ENCODE data around the gene KCNJ6.
"Not testable (repeated sequence)": the region's sequence is repeated elsewhere in the genome, so short reads cannot be mapped to it uniquely, and the experiment has no call there.

The KCNJ6 gene

GRCh38 chr21:37765221-37765900 is 150.9 kb downstream of the KCNJ6 start:
- H3K27ac ChIP-seq (ENCODE audit: low read depth, low read length) = no peak overlapping the region
- no peak overlapping the region for H3K9ac ChIP-seq (ENCODE audit: low read depth in 1 of 2, low read length in 2 of 2)
- no peaks in the 10 kb centered on the region for H3K4me1 ChIP-seq (ENCODE audit: control insufficient read depth in 1 of 2, insufficient read depth in 2 of 2, low read length in 2 of 2)

DNA sequence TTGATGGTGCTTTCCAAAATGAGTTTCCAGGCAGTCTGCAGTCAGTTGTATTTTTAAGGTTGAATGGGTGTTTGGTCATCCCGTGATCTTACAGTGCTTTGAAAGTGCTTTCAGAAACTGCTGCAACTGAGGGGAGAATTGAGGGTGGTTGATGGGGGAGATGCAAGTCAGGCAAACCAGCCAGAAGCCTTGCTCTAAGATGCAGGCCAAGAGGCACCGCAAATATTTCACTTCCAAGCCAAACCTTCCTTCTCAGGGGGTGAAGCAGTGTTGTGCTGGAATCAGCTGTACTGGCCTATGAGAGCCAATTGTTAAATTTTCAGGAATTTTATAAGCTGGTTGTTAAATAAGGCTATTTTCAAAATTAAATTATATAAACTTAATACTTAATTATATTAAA is 151.6 kb downstream of the KCNJ6 start:
- no peaks in the 10 kb centered on the region for H3K27me3 ChIP-seq (ENCODE audit: control insufficient read depth in 1 of 2, insufficient read depth in 2 of 2, low read length in 2 of 2)
- H3K4me1 ChIP-seq (ENCODE audit: control insufficient read depth in 1 of 2, insufficient read depth in 2 of 2, low read length in 2 of 2) = no peaks in the 10 kb centered on the region
- no peak overlapping the region for H3K4me3 ChIP-seq (ENCODE audit: low read depth in 1 of 2, low read length in 2 of 2)
- H3K27ac ChIP-seq (ENCODE audit: low read depth, low read length) = no peak overlapping the region
- H3K36me3 ChIP-seq (ENCODE audit: control insufficient read depth in 1 of 2, insufficient read depth in 2 of 2, low read length in 2 of 2) = no peaks in the 10 kb centered on the region
- H3K9me3 ChIP-seq (ENCODE audit: control insufficient read depth in 1 of 2, low read length in 2 of 2) = no peaks in the 10 kb centered on the region
- no peak overlapping the region for H3K9ac ChIP-seq (ENCODE audit: low read depth in 1 of 2, low read length in 2 of 2)

More at GRCh38 chr21:37765221-37765900, 150.9 kb downstream of the KCNJ6 start:
- H3K27me3 ChIP-seq (ENCODE audit: control insufficient read depth in 1 of 2, insufficient read depth in 2 of 2, low read length in 2 of 2) = no peaks in the 10 kb centered on the region
- H3K4me3 ChIP-seq (ENCODE audit: low read depth in 1 of 2, low read length in 2 of 2) = no peak overlapping the region
- H3K36me3 ChIP-seq (ENCODE audit: control insufficient read depth in 1 of 2, insufficient read depth in 2 of 2, low read length in 2 of 2) = no peaks in the 10 kb centered on the region
- H3K9me3 ChIP-seq (ENCODE audit: control insufficient read depth in 1 of 2, low read length in 2 of 2) = no peaks in the 10 kb centered on the region

DNA sequence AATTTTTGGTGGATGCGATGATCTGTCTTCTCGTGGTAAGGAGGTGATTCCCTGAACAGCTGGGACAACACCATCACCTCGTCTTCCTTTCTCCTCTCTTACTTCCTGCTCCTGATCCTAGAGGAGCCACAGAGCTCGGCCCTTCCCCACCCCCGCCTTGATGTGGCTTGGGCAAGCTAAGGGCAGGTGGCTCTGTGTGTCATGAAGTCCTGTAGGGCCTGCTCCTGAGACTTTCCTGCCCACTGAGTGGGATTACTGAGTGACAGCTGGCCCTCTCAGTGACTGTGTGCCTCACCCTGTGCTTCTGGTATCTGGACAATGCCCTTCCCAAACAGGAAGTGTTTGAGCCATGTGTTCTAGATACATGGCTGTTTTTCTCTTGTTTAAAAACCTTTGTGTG is 153.0 kb downstream of the KCNJ6 start:
- Histone ChIP-seq H3K9me3 (ENCODE audit: control insufficient read depth in 1 of 2, low read length in 2 of 2) (no peaks in the 10 kb centered on the region), H3K36me3 (ENCODE audit: control insufficient read depth in 1 of 2, insufficient read depth in 2 of 2, low read length in 2 of 2) (no peaks in the 10 kb centered on the region), H3K27ac (ENCODE audit: low read depth, low read length) (no peak overlapping the region), H3K9ac (ENCODE audit: low read depth in 1 of 2, low read length in 2 of 2) (no peak overlapping the region), H3K4me3 (ENCODE audit: low read depth in 1 of 2, low read length in 2 of 2) (no peak overlapping the region), H3K4me1 (ENCODE audit: control insufficient read depth in 1 of 2, insufficient read depth in 2 of 2, low read length in 2 of 2) (no peaks in the 10 kb centered on the region), H3K27me3 (ENCODE audit: control insufficient read depth in 1 of 2, insufficient read depth in 2 of 2, low read length in 2 of 2) (no peaks in the 10 kb centered on the region)

DNA sequence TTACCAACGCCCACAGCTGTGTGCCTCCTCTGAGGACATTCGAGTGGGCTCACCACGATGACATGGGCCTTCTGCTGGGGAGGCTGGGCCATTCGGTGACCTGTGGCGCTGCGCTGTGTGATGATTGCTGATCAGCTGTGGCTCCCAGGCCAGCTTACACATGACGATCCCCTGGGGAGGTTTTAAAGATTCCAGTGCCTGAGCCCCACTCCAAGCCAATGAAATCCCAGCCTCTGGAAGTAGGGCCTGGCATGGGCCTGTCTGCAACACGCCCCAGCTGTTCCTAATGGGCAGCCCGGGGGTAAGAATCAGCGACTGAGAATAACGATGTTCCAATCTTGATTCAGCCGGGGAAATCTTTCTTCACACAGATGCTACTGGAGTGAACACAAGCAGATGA is 153.7 kb downstream of the KCNJ6 start:
- Histone ChIP-seq H3K4me1 (ENCODE audit: control insufficient read depth in 1 of 2, insufficient read depth in 2 of 2, low read length in 2 of 2) (no peaks in the 10 kb centered on the region), H3K9ac (ENCODE audit: low read depth in 1 of 2, low read length in 2 of 2) (no peak overlapping the region), H3K36me3 (ENCODE audit: control insufficient read depth in 1 of 2, insufficient read depth in 2 of 2, low read length in 2 of 2) (no peaks in the 10 kb centered on the region), H3K4me3 (ENCODE audit: low read depth in 1 of 2, low read length in 2 of 2) (no peak overlapping the region), H3K9me3 (ENCODE audit: control insufficient read depth in 1 of 2, low read length in 2 of 2) (no peaks in the 10 kb centered on the region), H3K27me3 (ENCODE audit: control insufficient read depth in 1 of 2, insufficient read depth in 2 of 2, low read length in 2 of 2) (no peaks in the 10 kb centered on the region), H3K27ac (ENCODE audit: low read depth, low read length) (no peak overlapping the region)

GRCh38 chr21:37761406-37761805 is 154.9 kb downstream of the KCNJ6 start:
- H3K36me3 ChIP-seq (ENCODE audit: control insufficient read depth in 1 of 2, insufficient read depth in 2 of 2, low read length in 2 of 2); H3K9me3 ChIP-seq (ENCODE audit: control insufficient read depth in 1 of 2, low read length in 2 of 2); H3K27me3 ChIP-seq (ENCODE audit: control insufficient read depth in 1 of 2, insufficient read depth in 2 of 2, low read length in 2 of 2); H3K4me3 ChIP-seq (ENCODE audit: low read depth in 1 of 2, low read length in 2 of 2); H3K4me1 ChIP-seq (ENCODE audit: control insufficient read depth in 1 of 2, insufficient read depth in 2 of 2, low read length in 2 of 2); H3K9ac ChIP-seq (ENCODE audit: low read depth in 1 of 2, low read length in 2 of 2); H3K27ac ChIP-seq (ENCODE audit: low read depth, low read length): not testable (repeated sequence)

- Histone ChIP-seq H3K36me3 (ENCODE audit: control insufficient read depth in 1 of 2, insufficient read depth in 2 of 2, low read length in 2 of 2) (no peaks in the 10 kb centered on the region), H3K4me1 (ENCODE audit: control insufficient read depth in 1 of 2, insufficient read depth in 2 of 2, low read length in 2 of 2) (no peaks in the 10 kb centered on the region), H3K9ac (ENCODE audit: low read depth in 1 of 2, low read length in 2 of 2) (no peak overlapping the region), H3K4me3 (ENCODE audit: low read depth in 1 of 2, low read length in 2 of 2) (no peak overlapping the region), H3K27ac (ENCODE audit: low read depth, low read length) (no peak overlapping the region), H3K9me3 (ENCODE audit: control insufficient read depth in 1 of 2, low read length in 2 of 2) (no peaks in the 10 kb centered on the region), H3K27me3 (ENCODE audit: control insufficient read depth in 1 of 2, insufficient read depth in 2 of 2, low read length in 2 of 2) (peaks cover 0 to under 1% of the 10 kb centered on the region in 2 donors)
These were observed 156.5 kb downstream of the KCNJ6 start for GRCh38 chr21:37759777-37760176.

- H3K36me3 ChIP-seq (ENCODE audit: control insufficient read depth in 1 of 2, insufficient read depth in 2 of 2, low read length in 2 of 2) = no peaks in the 10 kb centered on the region
- H3K9ac ChIP-seq (ENCODE audit: low read depth in 1 of 2, low read length in 2 of 2) = no peak overlapping the region
- no peaks in the 10 kb centered on the region for H3K4me1 ChIP-seq (ENCODE audit: control insufficient read depth in 1 of 2, insufficient read depth in 2 of 2, low read length in 2 of 2)
- no peak overlapping the region for H3K27ac ChIP-seq (ENCODE audit: low read depth, low read length)
- H3K27me3 ChIP-seq (ENCODE audit: control insufficient read depth in 1 of 2, insufficient read depth in 2 of 2, low read length in 2 of 2) = peaks cover 0 to 4% of the 10 kb centered on the region in 2 donors
- no peak overlapping the region for H3K4me3 ChIP-seq (ENCODE audit: low read depth in 1 of 2, low read length in 2 of 2)
- no peaks in the 10 kb centered on the region for H3K9me3 ChIP-seq (ENCODE audit: control insufficient read depth in 1 of 2, low read length in 2 of 2)
These were observed 157.3 kb downstream of the KCNJ6 start for GRCh38 chr21:37758982-37759381.

DNA sequence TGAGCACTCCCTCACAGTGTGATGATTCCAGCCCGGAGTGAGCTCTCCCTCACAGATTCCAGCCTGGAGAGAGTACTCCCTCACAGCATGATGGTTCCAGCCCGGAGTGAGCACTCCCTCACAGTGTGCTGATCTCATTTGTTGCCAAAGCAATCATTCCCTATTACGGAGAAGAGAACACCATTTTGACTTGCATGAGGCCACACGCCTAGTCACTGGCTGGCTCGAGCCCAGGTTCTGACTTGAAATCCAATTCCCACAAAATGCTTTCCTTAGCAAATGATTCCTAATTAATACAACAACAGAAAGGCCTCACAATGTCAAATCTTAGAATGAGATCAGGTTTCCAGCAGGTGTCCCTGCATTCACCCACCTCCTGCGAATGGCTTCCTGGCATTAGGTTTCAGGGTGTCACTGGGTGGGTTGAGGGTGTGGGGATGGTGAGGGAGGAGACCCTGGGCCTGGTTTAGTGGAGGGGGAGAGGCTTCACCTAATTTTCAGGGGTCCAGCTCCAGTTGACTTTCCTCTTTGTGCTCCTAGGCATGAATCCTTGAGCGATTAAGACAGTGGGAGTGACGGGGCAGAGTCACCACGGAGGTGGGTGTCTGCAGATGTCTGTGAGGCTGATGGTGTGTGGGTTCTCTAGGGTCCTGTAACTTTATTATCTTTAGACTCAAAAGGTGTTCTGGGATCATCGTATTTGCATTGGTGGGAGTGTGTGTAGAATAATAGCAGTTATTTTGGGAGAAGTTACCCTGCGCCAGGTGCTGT is 158.5 kb downstream of the KCNJ6 start:
- no peak overlapping the region for H3K27ac ChIP-seq (ENCODE audit: low read depth, low read length)
- H3K27me3 ChIP-seq (ENCODE audit: control insufficient read depth in 1 of 2, insufficient read depth in 2 of 2, low read length in 2 of 2) = peaks cover 0 to 4% of the 10 kb centered on the region in 2 donors
- H3K4me3 ChIP-seq (ENCODE audit: low read depth in 1 of 2, low read length in 2 of 2) = no peak overlapping the region
- no peaks in the 10 kb centered on the region for H3K9me3 ChIP-seq (ENCODE audit: control insufficient read depth in 1 of 2, low read length in 2 of 2)
- H3K36me3 ChIP-seq (ENCODE audit: control insufficient read depth in 1 of 2, insufficient read depth in 2 of 2, low read length in 2 of 2) = no peaks in the 10 kb centered on the region
- H3K4me1 ChIP-seq (ENCODE audit: control insufficient read depth in 1 of 2, insufficient read depth in 2 of 2, low read length in 2 of 2) = no peaks in the 10 kb centered on the region
- no peak overlapping the region for H3K9ac ChIP-seq (ENCODE audit: low read depth in 1 of 2, low read length in 2 of 2)

GRCh38 chr21:37753122-37753599 is 163.1 kb downstream of the KCNJ6 start:
- Histone ChIP-seq H3K9ac (ENCODE audit: low read depth in 1 of 2, low read length in 2 of 2) (no peak overlapping the region), H3K27me3 (ENCODE audit: control insufficient read depth in 1 of 2, insufficient read depth in 2 of 2, low read length in 2 of 2) (peaks cover 4 to 6% of the 10 kb centered on the region in 2 donors), H3K9me3 (ENCODE audit: control insufficient read depth in 1 of 2, low read length in 2 of 2) (no peaks in the 10 kb centered on the region), H3K36me3 (ENCODE audit: control insufficient read depth in 1 of 2, insufficient read depth in 2 of 2, low read length in 2 of 2) (no peaks in the 10 kb centered on the region), H3K4me3 (ENCODE audit: low read depth in 1 of 2, low read length in 2 of 2) (no peak overlapping the region), H3K27ac (ENCODE audit: low read depth, low read length) (no peak overlapping the region), H3K4me1 (ENCODE audit: control insufficient read depth in 1 of 2, insufficient read depth in 2 of 2, low read length in 2 of 2) (no peaks in the 10 kb centered on the region)

GRCh38 chr21:37751268-37751975 is 164.8 kb downstream of the KCNJ6 start:
- H3K27me3 ChIP-seq (ENCODE audit: control insufficient read depth in 1 of 2, insufficient read depth in 2 of 2, low read length in 2 of 2) = peaks cover 4 to 10% of the 10 kb centered on the region in 2 donors
- no peak overlapping the region for H3K4me3 ChIP-seq (ENCODE audit: low read depth in 1 of 2, low read length in 2 of 2)
- H3K27ac ChIP-seq (ENCODE audit: low read depth, low read length) = no peak overlapping the region
- no peaks in the 10 kb centered on the region for H3K36me3 ChIP-seq (ENCODE audit: control insufficient read depth in 1 of 2, insufficient read depth in 2 of 2, low read length in 2 of 2)
- no peaks in the 10 kb centered on the region for H3K4me1 ChIP-seq (ENCODE audit: control insufficient read depth in 1 of 2, insufficient read depth in 2 of 2, low read length in 2 of 2)
- no peak overlapping the region for H3K9ac ChIP-seq (ENCODE audit: low read depth in 1 of 2, low read length in 2 of 2)
- no peaks in the 10 kb centered on the region for H3K9me3 ChIP-seq (ENCODE audit: control insufficient read depth in 1 of 2, low read length in 2 of 2)
